ENCODE data around the gene NAPG.
"Not testable (repeated sequence)": the region's sequence is repeated elsewhere in the genome, so short reads cannot be mapped to it uniquely, and the experiment has no call there.

NAPG gene

GRCh38 chr18:10514601-10515000 is 11.2 kb upstream of the NAPG start:
- no peak for DNase-seq (ENCODE audit: low read depth)

- no peak for DNase-seq (ENCODE audit: low read depth)
These were observed 10.4 kb upstream of the NAPG start for GRCh38 chr18:10515456-10515855.

- no peak for DNase-seq (ENCODE audit: low read depth)
These were observed 9.7 kb upstream of the NAPG start for GRCh38 chr18:10516078-10516477.

GRCh38 chr18:10518595-10519255 is 7.1 kb upstream of the NAPG start:
- no peak for DNase-seq (ENCODE audit: low read depth)

- no peak for DNase-seq (ENCODE audit: low read depth)
These were observed 6.5 kb upstream of the NAPG start for GRCh38 chr18:10519366-10519765.

- peak; percentile 20 for DNase-seq (ENCODE audit: low read depth)
These were observed 5.6 kb upstream of the NAPG start for GRCh38 chr18:10519999-10520935.

- DNase-seq (ENCODE audit: low read depth), result no peak
These were observed 4.3 kb upstream of the NAPG start for GRCh38 chr18:10521566-10521965.

GRCh38 chr18:10522574-10522973 is 3.3 kb upstream of the NAPG start:
- no peak for DNase-seq (ENCODE audit: low read depth)

- DNase-seq (ENCODE audit: low read depth), result no peak
These were observed 2.3 kb upstream of the NAPG start for GRCh38 chr18:10523544-10523943.

- no peak for DNase-seq (ENCODE audit: low read depth)
These were observed 1.1 kb upstream of the NAPG start for GRCh38 chr18:10524507-10525370.

GRCh38 chr18:10525371-10525691 is 496 bp upstream of the NAPG start:
- DNase-seq (ENCODE audit: low read depth), result no peak

- DNase-seq (ENCODE audit: low read depth), result no peak
These were observed 728 bp downstream of the NAPG start for GRCh38 chr18:10526561-10526949.

GRCh38 chr18:10528439-10528838 is 2.6 kb downstream of the NAPG start:
- DNase-seq (ENCODE audit: low read depth), result no peak

- DNase-seq (ENCODE audit: low read depth), result no peak
These were observed 4.2 kb downstream of the NAPG start for GRCh38 chr18:10530002-10530401.

GRCh38 chr18:10530852-10531251 is 5.0 kb downstream of the NAPG start:
- no peak for DNase-seq (ENCODE audit: low read depth)

GRCh38 chr18:10533111-10533510 is 7.3 kb downstream of the NAPG start:
- DNase-seq (ENCODE audit: low read depth), result no peak

GRCh38 chr18:10536280-10536679 is 10.5 kb downstream of the NAPG start:
- no peak for DNase-seq (ENCODE audit: low read depth)

GRCh38 chr18:10537765-10538164 is 11.9 kb downstream of the NAPG start:
- no peak for DNase-seq (ENCODE audit: low read depth)

- DNase-seq (ENCODE audit: low read depth), result not testable (repeated sequence)
These were observed 13.3 kb downstream of the NAPG start for GRCh38 chr18:10539124-10539523.

- DNase-seq (ENCODE audit: low read depth), result no peak
These were observed 17.4 kb downstream of the NAPG start for GRCh38 chr18:10543277-10543676.

- no peak for DNase-seq (ENCODE audit: low read depth)
These were observed 18.4 kb downstream of the NAPG start for GRCh38 chr18:10544093-10544748.
